Type B pancreatic cell (in vitro differentiated cells): Measurements from ENCODE around the gene ASMTL. TPM values are rescaled to one million over a fixed set of nuclear protein-coding genes. Genes with fewer than 3 reads are reported as not detected.
"Not testable (repeated sequence)": the region's sequence is repeated elsewhere in the genome, so short reads cannot be mapped to it uniquely, and the experiment has no call there.

Source experiments
- DNase-seq: peaks from one replicate; pipeline ENCODE4 v3.0.0; 2021; ENCODE audit warnings: mixed read lengths; ENCODE audit not compliant: unreplicated experiment; ENCODE audit errors: extremely low spot score
- H3K27ac Mint-ChIP-seq: 2 replicates; pipeline ENCODE4 v1.8.0; 2021; ENCODE audit warnings: mild to moderate bottlenecking, mixed read lengths
- H3K27me3 Mint-ChIP-seq: 2 replicates; pipeline ENCODE4 v1.8.0; 2021; ENCODE audit warnings: mixed read lengths
- H3K36me3 Mint-ChIP-seq: 2 replicates; pipeline ENCODE4 v1.8.0; 2021; ENCODE audit warnings: mixed read lengths
- H3K4me1 Mint-ChIP-seq: one replicate; pipeline ENCODE4 v1.8.0; 2021; ENCODE audit warnings: mixed read lengths; ENCODE audit not compliant: unreplicated experiment
- H3K4me3 Mint-ChIP-seq: 2 replicates; pipeline ENCODE4 v1.8.0; 2021; ENCODE audit warnings: mild to moderate bottlenecking, mixed read lengths
- H3K9me3 Mint-ChIP-seq: 2 replicates; pipeline ENCODE4 v1.8.0; 2021; ENCODE audit warnings: mixed read lengths
- CTCF ChIP-seq: fragments of 200-600 bp; sonication (generic); conservative IDR thresholded peaks from 2 replicates; pipeline ENCODE4 v1.5.0; 2021; ENCODE audit warnings: antibody characterized with exemption, mild to moderate bottlenecking
- total RNA-seq: library from RNA; stranded (reverse); gene quantifications from 2 replicates; pipeline ENCODE4 v1.2.1, GENCODE V29; 2021; ENCODE audit warnings: low replicate concordance

ASMTL gene
- total RNA-seq, 1 donor from 2014 or later, result 31.5 TPM

GRCh38 chrX:1435241-1435895, 17.3 kb downstream of the ASMTL start:
- TF ChIP-seq CTCF, result no peak
- Mint-ChIP-seq H3K4me1 (no peaks in the 10 kb centered on the region), H3K27me3 (no peaks in the 10 kb centered on the region), H3K36me3 (peaks cover 22% of the 10 kb centered on the region), H3K27ac (no peak overlapping the region), H3K4me3 (no peak overlapping the region), H3K9me3 (no peaks in the 10 kb centered on the region)
- DNase-seq, result no peak

- Mint-ChIP-seq H3K27ac (no peak overlapping the region), H3K4me1 (no peaks in the 10 kb centered on the region), H3K9me3 (no peaks in the 10 kb centered on the region), H3K4me3 (no peak overlapping the region), H3K27me3 (no peaks in the 10 kb centered on the region), H3K36me3 (peaks cover 25% of the 10 kb centered on the region)
- DNase-seq, result no peak
- TF ChIP-seq CTCF, result no peak
These were observed 17.9 kb downstream of the ASMTL start for GRCh38 chrX:1434871-1435240.

- no peak for TF ChIP-seq CTCF
- peaks cover 23% of the 10 kb centered on the region for H3K36me3 Mint-ChIP-seq
- no peaks in the 10 kb centered on the region for H3K9me3 Mint-ChIP-seq
- H3K27ac Mint-ChIP-seq, result no peak overlapping the region
- no peak overlapping the region for H3K4me3 Mint-ChIP-seq
- no peaks in the 10 kb centered on the region for H3K27me3 Mint-ChIP-seq
- H3K4me1 Mint-ChIP-seq, result no peaks in the 10 kb centered on the region
- DNase-seq, result no peak
These were observed 18.9 kb downstream of the ASMTL start for GRCh38 chrX:1433646-1434357.

- Mint-ChIP-seq H3K4me1 (no peaks in the 10 kb centered on the region), H3K4me3 (no peak overlapping the region), H3K36me3 (peaks cover 18% of the 10 kb centered on the region), H3K27me3 (no peaks in the 10 kb centered on the region), H3K27ac (no peak overlapping the region), H3K9me3 (no peaks in the 10 kb centered on the region)
- no peak for TF ChIP-seq CTCF
- no peak for DNase-seq
These were observed 22.3 kb downstream of the ASMTL start for GRCh38 chrX:1430451-1430850.

GRCh38 chrX:1427756-1428155, 25.0 kb downstream of the ASMTL start:
- no peaks in the 10 kb centered on the region for H3K27me3 Mint-ChIP-seq
- TF ChIP-seq CTCF, result no peak
- H3K36me3 Mint-ChIP-seq, result peaks cover 32% of the 10 kb centered on the region
- H3K9me3 Mint-ChIP-seq, result no peaks in the 10 kb centered on the region
- no peaks in the 10 kb centered on the region for H3K4me1 Mint-ChIP-seq
- no peak overlapping the region for H3K27ac Mint-ChIP-seq
- no peak for DNase-seq
- no peak overlapping the region for H3K4me3 Mint-ChIP-seq

GRCh38 chrX:1426321-1426720, 26.4 kb downstream of the ASMTL start:
- not testable (repeated sequence) for H3K4me1 Mint-ChIP-seq, H3K9me3 Mint-ChIP-seq, H3K27ac Mint-ChIP-seq, H3K4me3 Mint-ChIP-seq, DNase-seq, H3K27me3 Mint-ChIP-seq
- peaks cover 39% of the 10 kb centered on the region for H3K36me3 Mint-ChIP-seq
